Caco-2 (cell line): Measurements from ENCODE around the gene C16orf96. TPM values are rescaled to one million over a fixed set of nuclear protein-coding genes. Genes with fewer than 3 reads are reported as not detected.

ENCODE experiments used
- BruUV-seq: library from RNA; stranded (reverse); fragments of 400-500 nt; replicated peaks from 2 replicates; lab custom pipeline; 2021; lab: Mats Ljungman, UMichigan
- CTCF ChIA-PET: fragments of 300-600 bp; sonication (Branson Sonifier 250); formaldehyde crosslinking; loops from one replicate; lab custom pipeline; 2022; ENCODE audit warnings: antibody characterized with exemption; lab: Charles Lee
- POLR2A ChIA-PET: fragments of 300-600 bp; sonication (Branson Sonifier 250); formaldehyde crosslinking; loops from one replicate; lab custom pipeline; 2022; ENCODE audit warnings: antibody characterized with exemption; lab: Charles Lee
- DNase-seq, 2 experiments: peaks; one replicate each; pipeline versions ENCODE4 v3.0.0 to v3.0.0-alpha.2; 2020 to 2022
- H3K27me3 ChIP-seq: replicated peaks from 2 replicates; pipeline ENCODE4 v1.6.0; 2011; ENCODE audit warnings: low read length; ENCODE audit not compliant: control insufficient read depth, insufficient read depth
- H3K36me3 ChIP-seq: 2 replicates; pipeline ENCODE4 v1.5.1; 2011; ENCODE audit warnings: low read length; ENCODE audit not compliant: control insufficient read depth, insufficient read depth
- H3K4me1 ChIP-seq: fragments of 250-450 bp; sonication (Bioruptor Pico); 2 replicates; pipeline ENCODE4 v1.5.1; 2020; ENCODE audit warnings: mild to moderate bottlenecking
- H3K4me3 ChIP-seq: 2 replicates; pipeline ENCODE4 v1.5.1; 2011; ENCODE audit warnings: low read depth, mild to moderate bottlenecking, control low read depth, low read length
- H3K9me3 ChIP-seq: fragments of 250-450 bp; sonication (Bioruptor Pico); 2 replicates; pipeline ENCODE4 v1.5.1; 2020; ENCODE audit warnings: mild to moderate bottlenecking, moderate library complexity
- H3K27ac Mint-ChIP-seq: one replicate; pipeline ENCODE4 v1.8.0; 2022; ENCODE audit warnings: mixed read lengths; ENCODE audit not compliant: unreplicated experiment
- H3K27me3 Mint-ChIP-seq: one replicate; pipeline ENCODE4 v1.8.0; 2022; ENCODE audit warnings: mixed read lengths; ENCODE audit not compliant: insufficient read depth, unreplicated experiment
- H3K36me3 Mint-ChIP-seq: one replicate; pipeline ENCODE4 v1.8.0; 2022; ENCODE audit warnings: mild to moderate bottlenecking, mixed read lengths; ENCODE audit not compliant: insufficient read depth, unreplicated experiment
- H3K4me1 Mint-ChIP-seq: one replicate; pipeline ENCODE4 v1.8.0; 2022; ENCODE audit warnings: low read depth, mixed read lengths; ENCODE audit not compliant: unreplicated experiment
- H3K4me3 Mint-ChIP-seq: one replicate; pipeline ENCODE4 v1.8.0; 2022; ENCODE audit warnings: mild to moderate bottlenecking, moderate library complexity, mixed read lengths; ENCODE audit not compliant: unreplicated experiment
- H3K9me3 Mint-ChIP-seq: one replicate; pipeline ENCODE4 v1.8.0; 2022; ENCODE audit warnings: mixed read lengths; ENCODE audit not compliant: unreplicated experiment
- intact Hi-C: fragments of 100-400 bp; cut with micrococcal nuclease; formaldehyde crosslinking; loops from one replicate; pipeline ENCODE4 v1.10.0; 2022; ENCODE audit not compliant: unreplicated experiment
- total RNA-seq: library from RNA; stranded (reverse); gene quantifications from 2 replicates; pipeline ENCODE4 v1.2.3, GENCODE V29; 2022
- TF ChIP-seq, protein P1 (sequence below), 2 experiments: fragments of 200-600 bp in 1 of 2; IDR thresholded peaks; 1 replicate in 1 of 2; 2 replicates in 1 of 2; pipeline versions ENCODE4 v1.5.1 to v1.8.0; 2011 to 2022; ENCODE audit warnings: antibody characterized with exemption in 1 of 2, control low read depth in 1 of 2, inconsistent platforms in 1 of 2, low read depth in 1 of 2, low read length in 1 of 2, mild to moderate bottlenecking in 1 of 2, moderate library complexity in 1 of 2; ENCODE audit not compliant: insufficient read depth in 1 of 2, severe bottlenecking in 1 of 2, unreplicated experiment in 1 of 2

The C16orf96 gene
- total RNA-seq, 1 experiment from 2014 or later = 0.11 TPM

- POLR2A ChIA-PET = no interaction called here
- intact Hi-C loops = loop anchor here (1.0 kb wide), 2 partner anchors 37 to 74 kb away; no protein-coding TSS in a partner anchor
- Histone ChIP-seq H3K36me3 (peaks cover 5% of the 10 kb centered on the region), H3K27me3 (no peaks in the 10 kb centered on the region), H3K4me3 (no peak overlapping the region), H3K4me1 (no peaks in the 10 kb centered on the region), H3K9me3 (no peaks in the 10 kb centered on the region)
- no peak overlapping the region for H3K4me3 Mint-ChIP-seq
- CTCF ChIA-PET = interaction anchor here (0.7 kb wide), 1 partner anchor 28 kb away, joined by 3 read pairs; no protein-coding TSS in a partner anchor
- BruUV-seq = no TSS peak
- no peak for DNase-seq
- peaks cover 64% of the 10 kb centered on the region for H3K36me3 Mint-ChIP-seq
- TF ChIP-seq, protein P1, sequence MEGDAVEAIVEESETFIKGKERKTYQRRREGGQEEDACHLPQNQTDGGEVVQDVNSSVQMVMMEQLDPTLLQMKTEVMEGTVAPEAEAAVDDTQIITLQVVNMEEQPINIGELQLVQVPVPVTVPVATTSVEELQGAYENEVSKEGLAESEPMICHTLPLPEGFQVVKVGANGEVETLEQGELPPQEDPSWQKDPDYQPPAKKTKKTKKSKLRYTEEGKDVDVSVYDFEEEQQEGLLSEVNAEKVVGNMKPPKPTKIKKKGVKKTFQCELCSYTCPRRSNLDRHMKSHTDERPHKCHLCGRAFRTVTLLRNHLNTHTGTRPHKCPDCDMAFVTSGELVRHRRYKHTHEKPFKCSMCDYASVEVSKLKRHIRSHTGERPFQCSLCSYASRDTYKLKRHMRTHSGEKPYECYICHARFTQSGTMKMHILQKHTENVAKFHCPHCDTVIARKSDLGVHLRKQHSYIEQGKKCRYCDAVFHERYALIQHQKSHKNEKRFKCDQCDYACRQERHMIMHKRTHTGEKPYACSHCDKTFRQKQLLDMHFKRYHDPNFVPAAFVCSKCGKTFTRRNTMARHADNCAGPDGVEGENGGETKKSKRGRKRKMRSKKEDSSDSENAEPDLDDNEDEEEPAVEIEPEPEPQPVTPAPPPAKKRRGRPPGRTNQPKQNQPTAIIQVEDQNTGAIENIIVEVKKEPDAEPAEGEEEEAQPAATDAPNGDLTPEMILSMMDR (IDR thresholded peaks at IDR 0.05; ENCODE audit: insufficient read depth in 1 of 2, low read depth in 1 of 2, low read length in 1 of 2, severe bottlenecking in 1 of 2, unreplicated experiment in 1 of 2) = no peak
- H3K4me1 Mint-ChIP-seq = no peaks in the 10 kb centered on the region
- H3K27ac Mint-ChIP-seq = no peak overlapping the region
- H3K27me3 Mint-ChIP-seq = no peaks in the 10 kb centered on the region
- H3K9me3 Mint-ChIP-seq = no peaks in the 10 kb centered on the region
These were observed 45.3 kb upstream of the C16orf96 start for GRCh38 chr16:4510747-4511426.

- Histone ChIP-seq H3K4me3 (no peak overlapping the region), H3K9me3 (no peaks in the 10 kb centered on the region), H3K4me1 (no peaks in the 10 kb centered on the region), H3K36me3 (peaks cover 5% of the 10 kb centered on the region), H3K27me3 (no peaks in the 10 kb centered on the region)
- no peaks in the 10 kb centered on the region for H3K27me3 Mint-ChIP-seq
- intact Hi-C loops = loop anchor here (1.0 kb wide), 2 partner anchors 37 to 74 kb away; no protein-coding TSS in a partner anchor
- TSS peak; percentile 54 for BruUV-seq
- DNase-seq = peak; percentile 64 to 76
- no peaks in the 10 kb centered on the region for H3K9me3 Mint-ChIP-seq
- H3K4me1 Mint-ChIP-seq = no peaks in the 10 kb centered on the region
- peaks cover 59% of the 10 kb centered on the region for H3K36me3 Mint-ChIP-seq
- no peak overlapping the region for H3K27ac Mint-ChIP-seq
- ChIA-PET POLR2A (no interaction called here), CTCF (interaction anchor here (0.7 kb wide), 1 partner anchor 27 kb away, joined by 3 read pairs; no protein-coding TSS in a partner anchor)
- no peak overlapping the region for H3K4me3 Mint-ChIP-seq
- TF ChIP-seq, protein P1 (IDR thresholded peaks at IDR 0.05; ENCODE audit: insufficient read depth in 1 of 2, low read depth in 1 of 2, low read length in 1 of 2, severe bottlenecking in 1 of 2, unreplicated experiment in 1 of 2) = peak; percentile 46 to 70
These were observed 44.6 kb upstream of the C16orf96 start for GRCh38 chr16:4511441-4512082.

- no peak overlapping the region for H3K4me3 ChIP-seq
- H3K27me3 Mint-ChIP-seq = no peaks in the 10 kb centered on the region
- no peaks in the 10 kb centered on the region for H3K4me1 ChIP-seq
- peaks cover 5% of the 10 kb centered on the region for H3K36me3 ChIP-seq
- H3K27me3 ChIP-seq = no peaks in the 10 kb centered on the region
- intact Hi-C loops = no loop called here
- H3K4me3 Mint-ChIP-seq = no peak overlapping the region
- H3K27ac Mint-ChIP-seq = peak overlapping the region; percentile 28
- no peaks in the 10 kb centered on the region for H3K9me3 Mint-ChIP-seq
- no TSS peak for BruUV-seq
- POLR2A ChIA-PET = no interaction called here
- DNase-seq = no peak
- H3K9me3 ChIP-seq = no peaks in the 10 kb centered on the region
- no peaks in the 10 kb centered on the region for H3K4me1 Mint-ChIP-seq
- H3K36me3 Mint-ChIP-seq = peaks cover 49% of the 10 kb centered on the region
- CTCF ChIA-PET = interaction anchor here (0.7 kb wide), 1 partner anchor 73 kb away, joined by 3 read pairs; no protein-coding TSS in a partner anchor
- TF ChIP-seq, protein P1 (IDR thresholded peaks at IDR 0.05; ENCODE audit: insufficient read depth in 1 of 2, low read depth in 1 of 2, low read length in 1 of 2, severe bottlenecking in 1 of 2, unreplicated experiment in 1 of 2) = no peak
These were observed 43.7 kb upstream of the C16orf96 start for GRCh38 chr16:4512473-4512872.
